Astrocyte of the cerebellum (primary cell): ENCODE measurements around the gene TMEM161B.

Source experiments
- DNase-seq: peaks from one replicate; pipeline ENCODE4 v3.0.0-alpha.2; 2011; ENCODE audit warnings: low read depth
- H3K4me3 ChIP-seq: 2 replicates; pipeline ENCODE4 v1.5.1; 2011; ENCODE audit warnings: mild to moderate bottlenecking, low read depth, low read length, moderate library complexity
- CTCF ChIP-seq: IDR thresholded peaks from 2 replicates; pipeline ENCODE4 v1.5.1; 2012; ENCODE audit warnings: low read length, low read depth, moderate library complexity, mild to moderate bottlenecking; ENCODE audit errors: missing control alignments
- in situ Hi-C: cut with HindIII; loops from 2 replicates; pipeline ENCODE4 v1.10.0; 2017; ENCODE audit warnings: low sequenced_read_pairs

Gene TMEM161B

GRCh38 chr5:88263349-88263748, 5.3 kb downstream of the TMEM161B start:
- DNase-seq = no peak
- no peak for TF ChIP-seq CTCF
- no peak overlapping the region for H3K4me3 ChIP-seq
- in situ Hi-C loops = loop anchor here (10.0 kb wide), 1 partner anchor 119 kb away; no protein-coding TSS in a partner anchor

GRCh38 chr5:88262116-88262515, 6.5 kb downstream of the TMEM161B start:
- DNase-seq = no peak
- TF ChIP-seq CTCF = no peak
- in situ Hi-C loops = loop anchor here (10.0 kb wide), 1 partner anchor 117 kb away; no protein-coding TSS in a partner anchor
- H3K4me3 ChIP-seq = no peak overlapping the region

GRCh38 chr5:88258636-88259035, 10.0 kb downstream of the TMEM161B start:
- in situ Hi-C loops = no loop called here
- TF ChIP-seq CTCF = no peak
- DNase-seq = no peak
- no peak overlapping the region for H3K4me3 ChIP-seq

GRCh38 chr5:88256872-88257271, 11.8 kb downstream of the TMEM161B start:
- TF ChIP-seq CTCF = no peak
- in situ Hi-C loops = no loop called here
- H3K4me3 ChIP-seq = no peak overlapping the region
- no peak for DNase-seq

- TF ChIP-seq CTCF = no peak
- no peak for DNase-seq
- no peak overlapping the region for H3K4me3 ChIP-seq
- in situ Hi-C loops = no loop called here
Measured at GRCh38 chr5:88256037-88256436, 12.6 kb downstream of the TMEM161B start.

GRCh38 chr5:88254320-88254719, 14.3 kb downstream of the TMEM161B start:
- TF ChIP-seq CTCF = no peak
- in situ Hi-C loops = no loop called here
- DNase-seq = no peak
- no peak overlapping the region for H3K4me3 ChIP-seq

GRCh38 chr5:88251048-88251711, 17.5 kb downstream of the TMEM161B start:
- no peak for TF ChIP-seq CTCF
- in situ Hi-C loops = no loop called here
- H3K4me3 ChIP-seq = no peak overlapping the region
- no peak for DNase-seq
